Measurements from ENCODE around the gene TJP1.
"Not testable (repeated sequence)": the region's sequence is repeated elsewhere in the genome, so short reads cannot be mapped to it uniquely, and the experiment has no call there.

Gene TJP1

GRCh38 chr15:29665444-29666003, 156.7 kb downstream of the TJP1 start:
- in situ Hi-C loops (cut with MboI; ENCODE audit: low pct_unique_long_range_greater_than_20kb, low sequenced_read_pairs, unreplicated experiment): no loop called here

DNA sequence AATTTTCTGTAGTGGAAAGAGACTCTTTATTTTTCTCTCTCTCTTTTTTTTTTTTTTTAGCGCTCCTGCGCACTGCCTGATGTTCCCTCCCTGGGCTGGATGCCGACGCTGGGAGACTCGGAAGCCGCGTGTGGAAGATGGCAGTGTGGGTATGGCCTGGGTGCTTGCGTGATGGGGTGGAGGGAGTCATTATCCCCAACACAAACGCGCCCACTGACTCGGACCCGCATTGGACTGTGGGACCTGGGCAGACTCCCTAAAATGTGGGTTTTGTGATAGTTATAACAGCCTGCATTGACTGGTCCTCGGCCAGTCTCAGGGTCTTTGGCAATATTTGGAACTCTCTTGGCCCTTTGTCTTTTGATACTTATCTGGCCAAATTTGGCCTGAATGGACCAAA, 157.9 kb downstream of the TJP1 start:
- no peak for DNase-seq (ENCODE audit: low spot score)
- in situ Hi-C loops (cut with MboI; ENCODE audit: low pct_unique_long_range_greater_than_20kb, low sequenced_read_pairs, unreplicated experiment): no loop called here
- no peak for TF ChIP-seq CTCF (IDR thresholded peaks at IDR 0.05; ENCODE audit: extremely low read depth, insufficient read depth, missing control alignments)

More at GRCh38 chr15:29665444-29666003, 156.7 kb downstream of the TJP1 start:
- no peak for TF ChIP-seq CTCF (IDR thresholded peaks at IDR 0.05; ENCODE audit: extremely low read depth, insufficient read depth, missing control alignments)
- DNase-seq (ENCODE audit: low spot score): no peak

DNA sequence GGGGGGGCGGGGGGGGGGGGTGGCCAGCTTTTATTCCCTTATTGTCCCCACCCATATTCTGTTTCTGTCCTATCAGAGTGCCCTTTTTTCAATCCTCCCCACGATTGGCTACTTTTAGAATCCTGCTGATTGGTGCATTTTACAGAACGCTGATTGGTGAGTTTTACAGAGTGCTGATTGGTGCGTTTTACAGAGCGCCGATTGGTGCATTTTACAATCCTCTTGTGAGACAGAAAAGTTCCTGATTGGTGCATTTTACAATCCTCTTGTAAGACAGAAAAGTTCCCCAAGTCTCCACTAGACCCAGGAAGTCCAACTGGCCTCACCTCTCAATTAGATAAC, 164.8 kb downstream of the TJP1 start:
- DNase-seq (ENCODE audit: low spot score); in situ Hi-C loops (cut with MboI; ENCODE audit: low pct_unique_long_range_greater_than_20kb, low sequenced_read_pairs, unreplicated experiment): not testable (repeated sequence)

DNA sequence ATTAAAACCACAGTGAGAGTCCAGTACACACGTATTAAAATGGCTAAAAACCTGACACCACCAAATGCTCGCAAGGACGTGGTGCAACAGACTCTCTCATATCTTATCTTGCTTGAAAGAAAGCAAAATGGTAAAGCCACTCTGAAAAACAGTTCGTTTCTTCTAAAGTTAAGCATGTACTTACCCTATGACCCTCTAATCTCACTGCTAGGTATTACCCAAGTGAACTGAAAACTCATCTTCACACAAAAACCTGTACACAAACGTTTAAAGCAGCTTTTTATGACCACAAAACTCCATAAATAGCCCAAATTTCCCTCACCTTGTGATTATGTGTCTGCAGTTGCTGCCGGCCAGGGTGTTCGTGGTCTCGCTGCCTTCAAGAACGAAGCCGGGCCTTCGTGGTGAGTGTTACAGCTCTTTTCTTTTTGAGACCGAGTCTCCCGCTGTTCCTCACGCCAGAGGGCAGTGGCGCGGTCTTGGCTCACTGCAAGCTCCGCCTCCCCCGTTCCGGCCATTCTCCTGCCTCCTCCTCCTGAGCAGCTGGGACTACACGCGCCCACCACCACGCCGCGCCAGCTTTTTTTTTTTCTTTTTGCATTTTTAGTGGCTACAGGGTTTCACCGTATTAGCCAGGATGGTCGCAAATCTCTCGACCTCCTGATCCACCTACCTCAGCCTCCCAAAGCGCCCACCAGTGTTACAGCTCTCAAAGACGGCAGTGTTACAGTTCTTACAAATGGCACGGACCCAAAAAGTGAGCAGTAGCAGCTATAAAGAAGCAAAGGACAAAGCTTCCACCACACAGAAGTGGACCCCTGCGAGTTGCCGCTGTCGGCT, 165.4 kb downstream of the TJP1 start:
- in situ Hi-C loops (cut with MboI; ENCODE audit: low pct_unique_long_range_greater_than_20kb, low sequenced_read_pairs, unreplicated experiment): no loop called here
- DNase-seq (ENCODE audit: low spot score): no peak
- no peak for TF ChIP-seq CTCF (IDR thresholded peaks at IDR 0.05; ENCODE audit: extremely low read depth, insufficient read depth, missing control alignments)

DNA sequence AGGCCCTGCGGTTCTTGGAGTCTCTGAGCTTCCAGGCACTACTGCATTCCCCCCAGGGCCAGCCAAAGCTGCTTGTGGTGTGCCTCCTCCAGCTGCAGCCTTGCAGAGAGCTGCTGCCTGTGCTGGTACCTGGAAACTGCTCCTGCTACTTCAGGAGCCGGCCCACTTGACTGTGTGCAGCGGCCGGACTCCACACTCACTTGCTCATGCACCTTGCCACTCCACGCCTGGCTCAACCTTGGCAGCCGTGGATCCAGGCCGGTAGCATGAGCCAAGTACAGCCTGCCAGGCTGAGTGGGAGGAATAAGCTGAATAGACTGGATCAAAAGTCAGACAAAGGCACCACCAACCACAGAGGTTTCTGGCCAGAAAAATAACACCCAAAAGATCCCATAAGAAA, 169.7 kb downstream of the TJP1 start:
- TF ChIP-seq CTCF (IDR thresholded peaks at IDR 0.05; ENCODE audit: extremely low read depth, insufficient read depth, missing control alignments): no peak
- in situ Hi-C loops (cut with MboI; ENCODE audit: low pct_unique_long_range_greater_than_20kb, low sequenced_read_pairs, unreplicated experiment): no loop called here
- DNase-seq (ENCODE audit: low spot score): no peak

GRCh38 chr15:29651476-29652233, 170.6 kb downstream of the TJP1 start:
- no peak for DNase-seq (ENCODE audit: low spot score)
- no peak for TF ChIP-seq CTCF (IDR thresholded peaks at IDR 0.05; ENCODE audit: extremely low read depth, insufficient read depth, missing control alignments)
- in situ Hi-C loops (cut with MboI; ENCODE audit: low pct_unique_long_range_greater_than_20kb, low sequenced_read_pairs, unreplicated experiment): no loop called here

Measured in GM13977 (cell line).